ENCODE measurements around the gene CD300LB.
A peak's percentile ranks its signal among the peaks of the same experiment; 100 is the strongest.

Gene CD300LB

GRCh38 chr17:74484066-74484465 is 47.2 kb downstream of the CD300LB start:
- Histone ChIP-seq H3K36me3 (no peaks in the 10 kb centered on the region), H3K27ac (no peak overlapping the region), H3K4me1 (no peaks in the 10 kb centered on the region), H3K27me3 (peaks cover 0 to 40% of the 10 kb centered on the region in 2 donors), H3K4me3 (no peak overlapping the region), H3K9me3 (no peaks in the 10 kb centered on the region)
- TF ChIP-seq, protein P1, sequence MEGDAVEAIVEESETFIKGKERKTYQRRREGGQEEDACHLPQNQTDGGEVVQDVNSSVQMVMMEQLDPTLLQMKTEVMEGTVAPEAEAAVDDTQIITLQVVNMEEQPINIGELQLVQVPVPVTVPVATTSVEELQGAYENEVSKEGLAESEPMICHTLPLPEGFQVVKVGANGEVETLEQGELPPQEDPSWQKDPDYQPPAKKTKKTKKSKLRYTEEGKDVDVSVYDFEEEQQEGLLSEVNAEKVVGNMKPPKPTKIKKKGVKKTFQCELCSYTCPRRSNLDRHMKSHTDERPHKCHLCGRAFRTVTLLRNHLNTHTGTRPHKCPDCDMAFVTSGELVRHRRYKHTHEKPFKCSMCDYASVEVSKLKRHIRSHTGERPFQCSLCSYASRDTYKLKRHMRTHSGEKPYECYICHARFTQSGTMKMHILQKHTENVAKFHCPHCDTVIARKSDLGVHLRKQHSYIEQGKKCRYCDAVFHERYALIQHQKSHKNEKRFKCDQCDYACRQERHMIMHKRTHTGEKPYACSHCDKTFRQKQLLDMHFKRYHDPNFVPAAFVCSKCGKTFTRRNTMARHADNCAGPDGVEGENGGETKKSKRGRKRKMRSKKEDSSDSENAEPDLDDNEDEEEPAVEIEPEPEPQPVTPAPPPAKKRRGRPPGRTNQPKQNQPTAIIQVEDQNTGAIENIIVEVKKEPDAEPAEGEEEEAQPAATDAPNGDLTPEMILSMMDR (IDR thresholded peaks at IDR 0.05): no peak
- peak in 1 of 2 donors; percentile 31 for DNase-seq
- intact Hi-C loops (cut with DNase I; ENCODE audit: low total_unique reads): no loop called here

DNA sequence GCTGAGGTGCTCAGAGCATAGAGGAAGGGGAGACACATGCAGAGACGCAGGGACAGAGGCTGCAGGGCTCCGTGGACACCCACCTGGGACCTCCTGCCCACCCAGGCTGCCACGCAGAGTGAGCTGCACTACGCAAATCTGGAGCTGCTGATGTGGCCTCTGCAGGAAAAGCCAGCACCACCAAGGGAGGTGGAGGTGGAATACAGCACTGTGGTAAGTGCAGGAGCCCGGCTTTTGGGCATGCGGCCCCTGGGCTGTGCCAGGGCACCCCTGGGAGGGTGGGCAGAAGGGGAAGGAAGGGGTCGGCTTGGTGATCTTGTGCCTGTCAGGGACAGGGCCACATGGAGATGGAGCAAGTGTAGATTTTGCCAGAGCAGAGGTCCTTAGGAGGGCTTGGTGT is 49.7 kb downstream of the CD300LB start:
- Histone ChIP-seq H3K36me3 (no peaks in the 10 kb centered on the region), H3K27ac (no peak overlapping the region), H3K27me3 (peaks cover 0 to 56% of the 10 kb centered on the region in 2 donors), H3K4me1 (no peaks in the 10 kb centered on the region), H3K4me3 (no peak overlapping the region), H3K9me3 (no peaks in the 10 kb centered on the region)
- DNase-seq: no peak
- TF ChIP-seq, protein P1 (IDR thresholded peaks at IDR 0.05): no peak
- intact Hi-C loops (cut with DNase I; ENCODE audit: low total_unique reads): no loop called here

GRCh38 chr17:74480290-74480689 is 51.0 kb downstream of the CD300LB start:
- DNase-seq: no peak
- intact Hi-C loops (cut with DNase I; ENCODE audit: low total_unique reads): no loop called here
- peaks cover 0 to 52% of the 10 kb centered on the region in 2 donors for H3K27me3 ChIP-seq
- no peak overlapping the region for H3K4me3 ChIP-seq
- H3K36me3 ChIP-seq: no peaks in the 10 kb centered on the region
- no peaks in the 10 kb centered on the region for H3K4me1 ChIP-seq
- H3K9me3 ChIP-seq: peaks cover 0 to 11% (median 7%) of the 10 kb centered on the region in 3 donors
- TF ChIP-seq, protein P1 (IDR thresholded peaks at IDR 0.05): no peak
- no peak overlapping the region for H3K27ac ChIP-seq

DNA sequence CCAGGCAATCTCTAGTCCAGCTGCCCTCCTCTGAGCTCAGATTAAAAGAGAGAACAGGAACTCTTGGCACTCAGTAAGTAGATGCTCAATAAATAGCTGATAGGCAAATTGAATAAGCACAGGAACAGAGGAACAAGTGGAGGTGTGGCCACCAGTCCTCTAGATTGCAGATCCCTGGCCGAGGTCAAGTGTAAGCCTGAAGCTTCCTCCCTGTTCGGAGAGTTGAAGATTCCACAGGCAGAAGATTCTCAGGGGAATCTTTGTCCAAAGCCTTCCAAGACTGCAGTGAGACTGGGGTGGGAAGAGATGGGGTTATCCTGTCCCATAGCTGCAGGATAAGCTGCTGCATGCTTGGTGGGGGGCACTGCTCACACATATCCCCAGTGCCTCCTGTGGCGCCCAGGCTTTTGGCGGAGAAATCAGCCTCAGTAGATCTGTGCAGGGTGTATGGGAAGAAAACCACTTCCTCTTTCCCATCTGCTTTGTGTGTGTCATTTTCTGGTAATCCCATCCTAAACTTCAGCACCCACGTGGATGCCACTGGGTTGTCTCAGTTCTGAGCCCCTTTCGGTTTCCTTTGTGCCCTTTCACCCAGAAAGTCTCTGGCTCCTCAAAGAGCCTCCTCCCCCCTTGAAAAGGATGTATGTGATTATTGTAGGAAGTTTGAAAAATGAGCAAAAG is 52.7 kb downstream of the CD300LB start:
- intact Hi-C loops (cut with DNase I; ENCODE audit: low total_unique reads): no loop called here
- Histone ChIP-seq H3K27me3 (peaks cover 0 to 45% of the 10 kb centered on the region in 2 donors), H3K27ac (no peak overlapping the region), H3K4me3 (no peak overlapping the region), H3K4me1 (no peaks in the 10 kb centered on the region), H3K36me3 (no peaks in the 10 kb centered on the region), H3K9me3 (peaks cover 0 to 11% (median 7%) of the 10 kb centered on the region in 3 donors)
- DNase-seq: no peak
- TF ChIP-seq, protein P1 (IDR thresholded peaks at IDR 0.05): no peak

DNA sequence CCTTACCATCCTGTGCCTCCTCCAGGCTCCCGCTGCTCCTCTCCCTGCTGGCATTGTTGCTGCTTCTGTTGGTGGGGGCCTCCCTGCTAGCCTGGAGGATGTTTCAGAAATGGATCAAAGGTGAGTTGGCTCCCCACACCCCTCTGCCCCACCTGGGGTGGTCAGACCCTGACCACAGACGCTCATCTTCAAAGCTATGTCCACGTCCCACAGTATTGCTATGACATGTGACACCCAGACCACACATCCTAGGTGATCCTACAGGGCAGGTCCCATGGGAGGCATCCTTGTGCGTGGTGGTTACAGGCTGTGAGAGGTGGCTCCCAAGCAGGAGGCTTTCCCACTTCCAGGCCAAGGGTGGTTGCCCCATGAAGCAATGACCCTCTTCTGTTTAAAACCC is 53.9 kb downstream of the CD300LB start:
- no peak for DNase-seq
- Histone ChIP-seq H3K4me3 (no peak overlapping the region), H3K4me1 (no peaks in the 10 kb centered on the region), H3K27ac (no peak overlapping the region), H3K27me3 (peaks cover 0 to 52% of the 10 kb centered on the region in 2 donors), H3K36me3 (no peaks in the 10 kb centered on the region), H3K9me3 (peaks cover 0 to 11% (median 7%) of the 10 kb centered on the region in 3 donors)
- intact Hi-C loops (cut with DNase I; ENCODE audit: low total_unique reads): no loop called here
- TF ChIP-seq, protein P1 (IDR thresholded peaks at IDR 0.05): no peak

All from tibial artery (tissue), 4 donors.